MM.1S (cell line): ENCODE measurements around the gene PCDH9.

Experiments used
- CTCF ChIP-seq: fragments of 300-600 bp; sonication (generic); IDR thresholded peaks from 2 replicates; pipeline ENCODE4 v1.5.1; 2016; ENCODE audit warnings: antibody characterized with exemption, low read length, mixed read lengths
- EZH2 ChIP-seq: fragments of 300-600 bp; sonication (generic); optimal IDR thresholded peaks from 2 replicates; pipeline ENCODE3; 2017; ENCODE audit warnings: low read depth, mild to moderate bottlenecking, antibody characterized with exemption, low read length, mixed read lengths
- EZH2phosphoT487 ChIP-seq: fragments of 300-600 bp; sonication (generic); IDR thresholded peaks from 2 replicates; pipeline ENCODE4 v1.6.1; 2018; ENCODE audit warnings: antibody characterized with exemption, low read length

GRCh38 chr13:66560189-66560588 lies 669.9 kb downstream of the PCDH9 start:
- TF ChIP-seq CTCF = no peak
- TF ChIP-seq EZH2 = no peak
- TF ChIP-seq EZH2phosphoT487 = no peak
